Omental fat pad (tissue), 4 donors: ENCODE results near the gene THOC2. TPM values are rescaled to one million over a fixed set of nuclear protein-coding genes. Genes with fewer than 3 reads are reported as not detected.
"Not testable (repeated sequence)": the region's sequence is repeated elsewhere in the genome, so short reads cannot be mapped to it uniquely, and the experiment has no call there.

Experiments used
- ATAC-seq: fragments of 150-250 bp; one replicate; pipeline ENCODE4 v1.9.1; 2016; ENCODE audit warnings: mild to moderate bottlenecking, moderate library complexity; ENCODE audit not compliant: low FRiP score
- DNase-seq: peaks from one replicate; pipeline ENCODE4 v3.0.0-alpha.2; 2019; ENCODE audit warnings: low spot score
- CTCF ChIP-seq, 3 donors: fragments of 450-650 bp; IDR thresholded peaks; one replicate each; pipeline ENCODE4 v1.5.1; 2016 to 2017; ENCODE audit warnings: antibody characterized with exemption in 3 of 3, mild to moderate bottlenecking in 3 of 3, moderate library complexity in 2 of 3
- total RNA-seq, 4 donors: library from RNA; depleted of rRNA; stranded (reverse); fragments of >200 nt; gene quantifications; one replicate each; pipeline ENCODE4 v1.1.0, GENCODE V29; 2016

Gene THOC2
- total RNA-seq, 4 donors from 2014 or later: 64.0 to 111 (median 77.7) TPM

GRCh38 chrX:123740536-123740935, 7.7 kb upstream of the THOC2 start:
- TF ChIP-seq CTCF (IDR thresholded peaks at IDR 0.05): no peak
- no peak for DNase-seq
- ATAC-seq: no peak

GRCh38 chrX:123740006-123740405, 7.2 kb upstream of the THOC2 start:
- TF ChIP-seq CTCF (IDR thresholded peaks at IDR 0.05): no peak
- no peak for ATAC-seq
- DNase-seq: no peak

- no peak for TF ChIP-seq CTCF (IDR thresholded peaks at IDR 0.05)
- ATAC-seq (no peak), DNase-seq (no peak)
These were observed 6.6 kb upstream of the THOC2 start for GRCh38 chrX:123739474-123739873.

GRCh38 chrX:123738378-123738940, 5.6 kb upstream of the THOC2 start:
- ATAC-seq (no peak), DNase-seq (no peak)
- no peak for TF ChIP-seq CTCF (IDR thresholded peaks at IDR 0.05)

GRCh38 chrX:123736333-123736921, 3.6 kb upstream of the THOC2 start:
- TF ChIP-seq CTCF (IDR thresholded peaks at IDR 0.05): no peak
- ATAC-seq: no peak
- no peak for DNase-seq

- DNase-seq, ATAC-seq: not testable (repeated sequence)
These were observed 2.3 kb upstream of the THOC2 start for GRCh38 chrX:123735137-123735536.

GRCh38 chrX:123734079-123734478, 1.2 kb upstream of the THOC2 start:
- ATAC-seq, DNase-seq: not testable (repeated sequence)

GRCh38 chrX:123731987-123732669, 724 bp downstream of the THOC2 start:
- peak; percentile 45 for ATAC-seq
- no peak for DNase-seq
- no peak for TF ChIP-seq CTCF (IDR thresholded peaks at IDR 0.05)
